H9 (cell line): Measurements from ENCODE around the gene SEC61A1. TPM values are rescaled to one million over a fixed set of nuclear protein-coding genes. Genes with fewer than 3 reads are reported as not detected.
A peak's percentile ranks its signal among the peaks of the same experiment; 100 is the strongest.

Experiments used
- DNase-seq: peaks from one replicate; pipeline ENCODE4 v3.0.0-alpha.2; 2017
- H2AFZ ChIP-seq: one replicate; pipeline ENCODE4 v1.6.1; 2013; ENCODE audit warnings: mild to moderate bottlenecking, low read length, control low read depth, moderate library complexity
- H2AK5ac ChIP-seq: 2 replicates; pipeline ENCODE4 v1.6.1; 2013; ENCODE audit warnings: low read length, control low read depth, mixed read lengths; ENCODE audit not compliant: insufficient read length
- H2BK120ac ChIP-seq: one replicate; pipeline ENCODE4 v1.6.1; 2013; ENCODE audit warnings: low read depth, mild to moderate bottlenecking, low read length, control low read depth, inconsistent platforms; ENCODE audit not compliant: poor library complexity, severe bottlenecking
- H2BK12ac ChIP-seq: 2 replicates; pipeline ENCODE4 v1.6.1; 2013; ENCODE audit warnings: low read length, control low read depth, mixed read lengths, low read depth; ENCODE audit not compliant: insufficient read length
- H2BK15ac ChIP-seq: 2 replicates; pipeline ENCODE4 v1.6.1; 2013; ENCODE audit warnings: low read depth, low read length, control low read depth
- H2BK20ac ChIP-seq: one replicate; pipeline ENCODE4 v1.6.1; 2013; ENCODE audit warnings: low read depth, mild to moderate bottlenecking, low read length, control low read depth, inconsistent platforms; ENCODE audit not compliant: poor library complexity, severe bottlenecking
- H2BK5ac ChIP-seq: 2 replicates; pipeline ENCODE4 v1.6.1; 2013; ENCODE audit warnings: low read length, control low read depth, mixed read lengths; ENCODE audit not compliant: insufficient read length
- H3K14ac ChIP-seq: 2 replicates; pipeline ENCODE4 v1.6.1; 2013; ENCODE audit warnings: low read length, control low read depth; ENCODE audit not compliant: insufficient read depth
- H3K18ac ChIP-seq: 2 replicates; pipeline ENCODE4 v1.6.1; 2013; ENCODE audit warnings: low read depth, mild to moderate bottlenecking, mixed read lengths, low read length, control low read depth; ENCODE audit not compliant: insufficient read length
- H3K23ac ChIP-seq: 2 replicates; pipeline ENCODE4 v1.6.1; 2013; ENCODE audit warnings: low read length, control low read depth, mixed read lengths, low read depth; ENCODE audit not compliant: insufficient read length
- H3K23me2 ChIP-seq: 2 replicates; pipeline ENCODE4 v1.6.1; 2013; ENCODE audit warnings: low read depth, mild to moderate bottlenecking, mixed read lengths, low read length, control low read depth; ENCODE audit not compliant: insufficient read length, poor library complexity, severe bottlenecking
- H3K27ac ChIP-seq: 2 replicates; pipeline ENCODE4 v1.5.1; 2013; ENCODE audit warnings: low read length, control low read depth, mixed read lengths, low read depth; ENCODE audit not compliant: insufficient read length
- H3K27me3 ChIP-seq: 2 replicates; pipeline ENCODE4 v1.6.1; 2013; ENCODE audit warnings: low read length, control low read depth, inconsistent platforms; ENCODE audit not compliant: insufficient read depth
- H3K4ac ChIP-seq: 2 replicates; pipeline ENCODE4 v1.6.1; 2013; ENCODE audit warnings: low read depth, mild to moderate bottlenecking, control low read depth, inconsistent platforms, low read length, moderate library complexity
- H3K4me1 ChIP-seq: 2 replicates; pipeline ENCODE4 v1.6.1; 2013; ENCODE audit warnings: low read length, control low read depth, inconsistent platforms; ENCODE audit not compliant: insufficient read depth
- H3K4me2 ChIP-seq: 2 replicates; pipeline ENCODE4 v1.6.1; 2013; ENCODE audit warnings: low read length, control low read depth, mixed read lengths; ENCODE audit not compliant: insufficient read length, insufficient read depth
- H3K56ac ChIP-seq: 2 replicates; pipeline ENCODE4 v1.6.1; 2013; ENCODE audit warnings: low read depth, mild to moderate bottlenecking, mixed read lengths, low read length, control low read depth; ENCODE audit not compliant: insufficient read length
- H3K79me1 ChIP-seq: 2 replicates; pipeline ENCODE4 v1.6.1; 2013; ENCODE audit warnings: low read depth, mild to moderate bottlenecking, moderate library complexity, low read length, control low read depth, inconsistent platforms; ENCODE audit not compliant: insufficient read depth, poor library complexity, severe bottlenecking
- H3K79me2 ChIP-seq: 2 replicates; pipeline ENCODE4 v1.6.1; 2013; ENCODE audit warnings: low read length, control low read depth, inconsistent platforms; ENCODE audit not compliant: insufficient read depth
- H3K9ac ChIP-seq: 2 replicates; pipeline ENCODE4 v1.6.1; 2013; ENCODE audit warnings: low read length, control low read depth, mixed read lengths; ENCODE audit not compliant: insufficient read length; ENCODE audit errors: extremely low read depth
- H3K9me3 ChIP-seq: one replicate; pipeline ENCODE4 v1.6.1; 2013; ENCODE audit warnings: low read depth, low read length, inconsistent platforms; ENCODE audit not compliant: control insufficient read depth
- H3T11ph ChIP-seq: one replicate; pipeline ENCODE4 v1.6.1; 2013; ENCODE audit warnings: mild to moderate bottlenecking, low read length, control low read depth, inconsistent platforms
- H4K20me1 ChIP-seq: one replicate; pipeline ENCODE4 v1.6.1; 2013; ENCODE audit not compliant: control insufficient read depth, insufficient read length, insufficient read depth
- H4K5ac ChIP-seq: 2 replicates; pipeline ENCODE4 v1.6.1; 2013; ENCODE audit warnings: low read depth, mild to moderate bottlenecking, mixed read lengths, low read length, control low read depth; ENCODE audit not compliant: insufficient read length
- H4K8ac ChIP-seq: replicated peaks from 2 replicates; pipeline ENCODE4 v1.6.1; 2013; ENCODE audit warnings: low read length, control low read depth, mixed read lengths, low read depth; ENCODE audit not compliant: insufficient read length
- H4K91ac ChIP-seq: 2 replicates; pipeline ENCODE4 v1.6.1; 2013; ENCODE audit warnings: low read depth, mild to moderate bottlenecking, moderate library complexity, mixed read lengths, low read length, control low read depth; ENCODE audit not compliant: insufficient read length
- H3K27ac Mint-ChIP-seq, 3 experiments: 2 replicates in 2 of 3; 3 replicates in 1 of 3; pipeline ENCODE4 v1.8.0; 2020 to 2021; ENCODE audit warnings: mixed read lengths in 3 of 3, mild to moderate bottlenecking in 1 of 3, moderate library complexity in 1 of 3
- H3K27me3 Mint-ChIP-seq: 2 replicates; pipeline ENCODE4 v1.8.0; 2021; ENCODE audit warnings: low read depth, mild to moderate bottlenecking, moderate library complexity, mixed read lengths
- H3K36me3 Mint-ChIP-seq, 3 experiments: 2 replicates in 2 of 3; 3 replicates in 1 of 3; pipeline ENCODE4 v1.8.0; 2020 to 2021; ENCODE audit warnings: low read depth in 3 of 3, mixed read lengths in 3 of 3; ENCODE audit not compliant: insufficient read depth in 1 of 3
- H3K4me1 Mint-ChIP-seq, 2 experiments: 2 replicates each; pipeline ENCODE4 v1.8.0; 2020; ENCODE audit warnings: mixed read lengths in 2 of 2
- H3K4me3 Mint-ChIP-seq, 2 experiments: 2 replicates in 1 of 2; 3 replicates in 1 of 2; pipeline ENCODE4 v1.8.0; 2020 to 2021; ENCODE audit warnings: mild to moderate bottlenecking in 2 of 2, mixed read lengths in 2 of 2, moderate library complexity in 1 of 2
- H3K9me3 Mint-ChIP-seq, 2 experiments: 2 replicates in 1 of 2; 3 replicates in 1 of 2; pipeline ENCODE4 v1.8.0; 2020; ENCODE audit warnings: mild to moderate bottlenecking in 2 of 2, mixed read lengths in 2 of 2, moderate library complexity in 1 of 2
- WGBS: extraction: QIAGEN DNeasy Blood & Tissue Kit; methylation state at CpG from one replicate; pipeline ENCODE4 v1.1.7; 2013; ENCODE audit warnings: missing lambda C conversion rate, low lambda C conversion rate, mixed read lengths; ENCODE audit not compliant: insufficient read length; ENCODE audit errors: extremely low coverage; 5-methylcytosine and 5-hydroxymethylcytosine counted together
- total RNA-seq: library from RNA; stranded (reverse); gene quantifications from 2 replicates; pipeline ENCODE4 v1.2.1, GENCODE V29; 2021
- TF ChIP-seq, protein P1 (sequence below): fragments of 200-600 bp; sonication (generic); conservative IDR thresholded peaks from 3 replicates; pipeline ENCODE4 v1.8.0; 2021; ENCODE audit warnings: antibody characterized with exemption, mild to moderate bottlenecking

SEC61A1 gene
- total RNA-seq, 1 experiment from 2014 or later: 146 TPM

DNA sequence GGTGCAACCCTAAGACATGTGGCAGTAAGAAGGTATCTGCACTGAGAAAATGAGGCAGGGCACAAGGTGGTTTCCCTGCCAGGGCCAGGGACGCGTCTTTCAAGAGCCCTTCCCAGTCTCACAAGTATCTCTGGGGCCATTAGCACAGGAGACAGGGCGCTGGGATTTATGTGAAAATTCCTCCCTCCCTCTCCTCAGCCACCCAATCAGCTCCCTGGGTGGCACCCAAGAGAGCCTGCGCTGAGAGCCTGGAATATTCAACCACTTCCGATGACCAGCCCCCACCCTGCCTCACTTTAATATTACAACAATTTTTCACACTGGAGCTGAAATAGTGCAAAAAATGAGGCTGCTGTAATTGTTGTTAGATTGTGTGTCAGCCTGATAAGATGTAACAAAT lies 26.1 kb downstream of the SEC61A1 start:
- Histone ChIP-seq H3K56ac (no peak overlapping the region), H3K9ac (no peak overlapping the region), H3K4me2 (no peak overlapping the region), H3K23me2 (peaks cover 12% of the 10 kb centered on the region), H3K27ac (no peak overlapping the region), H4K5ac (no peak overlapping the region), H3K27me3 (no peaks in the 10 kb centered on the region), H2AFZ (no peak overlapping the region), H3K9me3 (no peaks in the 10 kb centered on the region), H2BK5ac (no peak overlapping the region), H2BK120ac (no peak overlapping the region), H3K4ac (no peak overlapping the region), H4K20me1 (no peaks in the 10 kb centered on the region), H3K4me1 (peaks cover 6% of the 10 kb centered on the region; the same call in 1 of the 2 replicates), H3K14ac (no peak overlapping the region), H4K91ac (no peak overlapping the region), H3K79me2 (no peaks in the 10 kb centered on the region), H4K8ac (no peak overlapping the region), H2BK20ac (no peak overlapping the region), H2AK5ac (no peak overlapping the region), H3T11ph (no peak overlapping the region), H3K79me1 (no peaks in the 10 kb centered on the region), H3K23ac (no peak overlapping the region), H3K18ac (no peak overlapping the region), H2BK12ac (no peak overlapping the region), H2BK15ac (no peak overlapping the region)
- Mint-ChIP-seq H3K9me3 (no peaks in the 10 kb centered on the region), H3K27ac (peak overlapping the region in 1 of 3 experiments; percentile 44; a peak in 1 of 7 replicates), H3K4me3 (no peak overlapping the region), H3K4me1 (peaks cover 11 to 15% of the 10 kb centered on the region in 2 experiments), H3K36me3 (peaks cover 23 to 51% (median 48%) of the 10 kb centered on the region in 3 experiments; a peak in 6 of 7 replicates), H3K27me3 (peaks cover 13% of the 10 kb centered on the region)
- WGBS: no CpG with 5 or more reads among the region's 5 CpGs
- DNase-seq: no peak
- TF ChIP-seq, protein P1, sequence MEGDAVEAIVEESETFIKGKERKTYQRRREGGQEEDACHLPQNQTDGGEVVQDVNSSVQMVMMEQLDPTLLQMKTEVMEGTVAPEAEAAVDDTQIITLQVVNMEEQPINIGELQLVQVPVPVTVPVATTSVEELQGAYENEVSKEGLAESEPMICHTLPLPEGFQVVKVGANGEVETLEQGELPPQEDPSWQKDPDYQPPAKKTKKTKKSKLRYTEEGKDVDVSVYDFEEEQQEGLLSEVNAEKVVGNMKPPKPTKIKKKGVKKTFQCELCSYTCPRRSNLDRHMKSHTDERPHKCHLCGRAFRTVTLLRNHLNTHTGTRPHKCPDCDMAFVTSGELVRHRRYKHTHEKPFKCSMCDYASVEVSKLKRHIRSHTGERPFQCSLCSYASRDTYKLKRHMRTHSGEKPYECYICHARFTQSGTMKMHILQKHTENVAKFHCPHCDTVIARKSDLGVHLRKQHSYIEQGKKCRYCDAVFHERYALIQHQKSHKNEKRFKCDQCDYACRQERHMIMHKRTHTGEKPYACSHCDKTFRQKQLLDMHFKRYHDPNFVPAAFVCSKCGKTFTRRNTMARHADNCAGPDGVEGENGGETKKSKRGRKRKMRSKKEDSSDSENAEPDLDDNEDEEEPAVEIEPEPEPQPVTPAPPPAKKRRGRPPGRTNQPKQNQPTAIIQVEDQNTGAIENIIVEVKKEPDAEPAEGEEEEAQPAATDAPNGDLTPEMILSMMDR: no peak
